Activated CD8-positive, alpha-beta T cell treated with anti-CD3 and anti-CD28 coated beads, Interleukin-2, amount 10 ng/mL, durations not matched to agents 7 days and 5 days (primary cell): ENCODE results near the gene HDDC2. TPM values are rescaled to one million over a fixed set of nuclear protein-coding genes. Genes with fewer than 3 reads are reported as not detected.

Source experiments
- ATAC-seq: fragments of 150-1000 bp; cut with Tn5 transposase; one replicate; pipeline ENCODE4 v1.10.0; 2021; ENCODE audit warnings: moderate library complexity
- CTCF ChIA-PET: fragments of 350-600 bp; sonication (Branson Sonifier 250); formaldehyde crosslinking; loops from one replicate; lab custom pipeline; 2021; ENCODE audit warnings: antibody characterized with exemption; lab: Charles Lee
- POLR2A ChIA-PET: fragments of 350-600 bp; sonication (Branson Sonifier 250); formaldehyde crosslinking; loops from one replicate; lab custom pipeline; 2021; ENCODE audit warnings: antibody characterized with exemption; lab: Charles Lee
- DNase-seq: peaks from one replicate; pipeline ENCODE4 v3.0.0-alpha.2; 2020
- H3K27ac Mint-ChIP-seq: one replicate; pipeline ENCODE4 v1.8.0; 2021; ENCODE audit warnings: mild to moderate bottlenecking, mixed read lengths
- H3K27me3 Mint-ChIP-seq: one replicate; pipeline ENCODE4 v1.8.0; 2021; ENCODE audit warnings: low read depth, mixed read lengths
- H3K36me3 Mint-ChIP-seq: one replicate; pipeline ENCODE4 v1.8.0; 2021; ENCODE audit warnings: low read depth, mixed read lengths
- H3K4me1 Mint-ChIP-seq: one replicate; pipeline ENCODE4 v1.8.0; 2021; ENCODE audit warnings: low read depth, mixed read lengths
- H3K4me3 Mint-ChIP-seq: one replicate; pipeline ENCODE4 v1.8.0; 2021; ENCODE audit warnings: mild to moderate bottlenecking, mixed read lengths
- H3K9me3 Mint-ChIP-seq: one replicate; pipeline ENCODE4 v1.8.0; 2022; ENCODE audit warnings: mixed read lengths; ENCODE audit not compliant: insufficient read depth
- total RNA-seq, 2 experiments: library from RNA; stranded (reverse); gene quantifications; one replicate each; pipeline ENCODE4 v1.2.3, GENCODE V29; 2021

The HDDC2 gene
- 10 to 100 TPM; 61.7 to 69.8 TPM for total RNA-seq

- H3K27ac Mint-ChIP-seq, result peak within 1 kb of the TSS; percentile 91
- peak within 1 kb of the TSS; percentile 89 for H3K4me3 Mint-ChIP-seq
- peaks cover 44% of the 10 kb centered on the region for H3K4me1 Mint-ChIP-seq
- ChIA-PET CTCF (interaction anchor here (0.9 to 2.4 kb wide), 7 partner anchors 9 to 685 kb away, joined by 3 to 18 read pairs (median 4); partner anchors contain the start of genes TPD52L1 and TRMT11), POLR2A (interaction anchor here (0.7 to 1.7 kb wide), 4 partner anchors 29 to 488 kb away, joined by 3 to 16 read pairs (median 6); partner anchors contain the start of gene NCOA7)
- DNase-seq (peak; percentile 57), ATAC-seq (peak; percentile 81)
- peaks cover 30% of the 10 kb centered on the region for H3K36me3 Mint-ChIP-seq
- H3K9me3 Mint-ChIP-seq, result no peaks in the 10 kb centered on the region
- peaks cover 21% of the 10 kb centered on the region for H3K27me3 Mint-ChIP-seq
These were observed at the start of gene HDDC2 for GRCh38 chr6:125301435-125302391. HDDC2 (minus strand) TSS chr6:125301967; CDS start chr6:125301932, 35 bp downstream.

GRCh38 chr6:125346926-125347563, 45.3 kb upstream of the HDDC2 start:
- no peak for ATAC-seq
- no peak for DNase-seq
- Mint-ChIP-seq H3K9me3 (no peaks in the 10 kb centered on the region), H3K4me1 (no peaks in the 10 kb centered on the region), H3K27me3 (peaks cover 9% of the 10 kb centered on the region), H3K4me3 (no peak overlapping the region), H3K36me3 (no peaks in the 10 kb centered on the region), H3K27ac (no peak overlapping the region)
- ChIA-PET POLR2A (no interaction called here), CTCF (interaction anchor here (1.0 kb wide), 1 partner anchor 10 kb away, joined by 3 read pairs; no protein-coding TSS in a partner anchor)

- Mint-ChIP-seq H3K27me3 (peaks cover 11% of the 10 kb centered on the region), H3K4me3 (peak overlapping the region; percentile 15), H3K4me1 (no peaks in the 10 kb centered on the region), H3K27ac (no peak overlapping the region), H3K9me3 (no peaks in the 10 kb centered on the region), H3K36me3 (no peaks in the 10 kb centered on the region)
- ChIA-PET POLR2A (no interaction called here), CTCF (interaction anchor here (1.0 kb wide), 1 partner anchor 11 kb away, joined by 3 read pairs; no protein-coding TSS in a partner anchor)
- DNase-seq (no peak), ATAC-seq (no peak)
These were observed 44.6 kb upstream of the HDDC2 start for GRCh38 chr6:125346201-125346925.

GRCh38 chr6:125341460-125341859, 39.7 kb upstream of the HDDC2 start:
- no peak overlapping the region for H3K27ac Mint-ChIP-seq
- CTCF ChIA-PET, result no interaction called here

GRCh38 chr6:125340991-125341390, 39.2 kb upstream of the HDDC2 start:
- no peak overlapping the region for H3K27ac Mint-ChIP-seq
- ChIA-PET POLR2A (no interaction called here), CTCF (no interaction called here)
- peaks cover 8% of the 10 kb centered on the region for H3K27me3 Mint-ChIP-seq
- no peaks in the 10 kb centered on the region for H3K36me3 Mint-ChIP-seq
- no peak overlapping the region for H3K4me3 Mint-ChIP-seq
- no peaks in the 10 kb centered on the region for H3K4me1 Mint-ChIP-seq
- no peaks in the 10 kb centered on the region for H3K9me3 Mint-ChIP-seq
- ATAC-seq, result no peak
- no peak for DNase-seq

More at GRCh38 chr6:125341460-125341859, 39.7 kb upstream of the HDDC2 start:
- POLR2A ChIA-PET, result no interaction called here
- H3K27me3 Mint-ChIP-seq, result peaks cover 8% of the 10 kb centered on the region
- H3K4me3 Mint-ChIP-seq, result no peak overlapping the region
- ATAC-seq, result no peak
- H3K4me1 Mint-ChIP-seq, result no peaks in the 10 kb centered on the region
- no peaks in the 10 kb centered on the region for H3K9me3 Mint-ChIP-seq
- no peak for DNase-seq
- H3K36me3 Mint-ChIP-seq, result no peaks in the 10 kb centered on the region

- H3K27ac Mint-ChIP-seq, result no peak overlapping the region
- ChIA-PET POLR2A (interaction anchor here (0.6 kb wide), 1 partner anchor 23 kb away, joined by 3 read pairs; no protein-coding TSS in a partner anchor), CTCF (no interaction called here)
- ATAC-seq, result no peak
- H3K9me3 Mint-ChIP-seq, result no peaks in the 10 kb centered on the region
- no peaks in the 10 kb centered on the region for H3K36me3 Mint-ChIP-seq
- no peaks in the 10 kb centered on the region for H3K4me1 Mint-ChIP-seq
- H3K27me3 Mint-ChIP-seq, result peaks cover 12% of the 10 kb centered on the region
- no peak overlapping the region for H3K4me3 Mint-ChIP-seq
- no peak for DNase-seq
These were observed 38.5 kb upstream of the HDDC2 start for GRCh38 chr6:125340175-125340835.

GRCh38 chr6:125339653-125340052, 37.9 kb upstream of the HDDC2 start:
- no peak for DNase-seq
- no peak for ATAC-seq
- no peak overlapping the region for H3K27ac Mint-ChIP-seq
- POLR2A ChIA-PET, result interaction anchor here (0.6 kb wide), 1 partner anchor 23 kb away, joined by 3 read pairs; no protein-coding TSS in a partner anchor
- no peaks in the 10 kb centered on the region for H3K9me3 Mint-ChIP-seq
- H3K4me1 Mint-ChIP-seq, result no peaks in the 10 kb centered on the region
- peaks cover 14% of the 10 kb centered on the region for H3K27me3 Mint-ChIP-seq
- CTCF ChIA-PET, result no interaction called here
- no peaks in the 10 kb centered on the region for H3K36me3 Mint-ChIP-seq
- H3K4me3 Mint-ChIP-seq, result no peak overlapping the region

- Mint-ChIP-seq H3K4me3 (no peak overlapping the region), H3K9me3 (no peaks in the 10 kb centered on the region), H3K27me3 (peaks cover 16% of the 10 kb centered on the region), H3K27ac (no peak overlapping the region), H3K36me3 (no peaks in the 10 kb centered on the region), H3K4me1 (no peaks in the 10 kb centered on the region)
- DNase-seq, result no peak
- ChIA-PET POLR2A (no interaction called here), CTCF (no interaction called here)
- no peak for ATAC-seq
These were observed 36.6 kb upstream of the HDDC2 start for GRCh38 chr6:125338381-125338780.

- Mint-ChIP-seq H3K36me3 (no peaks in the 10 kb centered on the region), H3K27me3 (peaks cover 20% of the 10 kb centered on the region), H3K9me3 (no peaks in the 10 kb centered on the region), H3K27ac (no peak overlapping the region), H3K4me3 (no peak overlapping the region), H3K4me1 (no peaks in the 10 kb centered on the region)
- POLR2A ChIA-PET, result no interaction called here
- ATAC-seq (no peak), DNase-seq (no peak)
- CTCF ChIA-PET, result no interaction called here
These were observed 35.9 kb upstream of the HDDC2 start for GRCh38 chr6:125337706-125338105.

- ChIA-PET CTCF (no interaction called here), POLR2A (no interaction called here)
- H3K36me3 Mint-ChIP-seq, result no peaks in the 10 kb centered on the region
- no peak overlapping the region for H3K27ac Mint-ChIP-seq
- peaks cover 35% of the 10 kb centered on the region for H3K27me3 Mint-ChIP-seq
- ATAC-seq (no peak), DNase-seq (no peak)
- H3K4me1 Mint-ChIP-seq, result no peaks in the 10 kb centered on the region
- no peak overlapping the region for H3K4me3 Mint-ChIP-seq
- H3K9me3 Mint-ChIP-seq, result no peaks in the 10 kb centered on the region
These were observed 30.9 kb upstream of the HDDC2 start for GRCh38 chr6:125332664-125333063.

GRCh38 chr6:125325586-125325985, 23.8 kb upstream of the HDDC2 start:
- H3K9me3 Mint-ChIP-seq, result no peaks in the 10 kb centered on the region
- ATAC-seq (no peak), DNase-seq (no peak)
- H3K4me3 Mint-ChIP-seq, result no peak overlapping the region
- no peak overlapping the region for H3K27ac Mint-ChIP-seq
- H3K4me1 Mint-ChIP-seq, result no peaks in the 10 kb centered on the region
- no peaks in the 10 kb centered on the region for H3K36me3 Mint-ChIP-seq
- H3K27me3 Mint-ChIP-seq, result peaks cover 35% of the 10 kb centered on the region
- ChIA-PET CTCF (no interaction called here), POLR2A (interaction anchor here (0.7 kb wide), 1 partner anchor 337 kb away, joined by 3 read pairs; no protein-coding TSS in a partner anchor)
